HepG2 (cell line): ENCODE results near the gene GFRA4. TPM values are rescaled to one million over a fixed set of nuclear protein-coding genes. Genes with fewer than 3 reads are reported as not detected.

Experiments
- ATF7-NPFF ChIP-seq: sonication (generic); formaldehyde crosslinking; IDR thresholded peaks from 2 replicates; pipeline ENCODE4 v1.8.1; 2023; ENCODE audit warnings: mild to moderate bottlenecking, low read depth, missing genetic modification reagents, moderate library complexity
- CENPT ChIP-seq: sonication (generic); formaldehyde crosslinking; IDR thresholded peaks from 2 replicates; pipeline ENCODE4 v1.8.0; 2022; ENCODE audit warnings: low read depth, mild to moderate bottlenecking, moderate library complexity, missing genetic modification reagents
- EP300 ChIP-seq, 3 experiments: sonication (generic) in 1 of 3; formaldehyde crosslinking in 1 of 3; IDR thresholded peaks; 2 replicates each; pipeline versions ENCODE4 v1.5.1 to v1.6.1; 2011 to 2020; ENCODE audit warnings: low read depth in 2 of 3, low read length in 2 of 3, borderline replicate concordance in 1 of 3, improper control_type of control experiment in 1 of 3, mild to moderate bottlenecking in 1 of 3, missing genetic modification reagents in 1 of 3, moderate library complexity in 1 of 3
- HIC2 ChIP-seq: sonication (generic); formaldehyde crosslinking; IDR thresholded peaks from 2 replicates; pipeline ENCODE4 v1.9.0; 2022; ENCODE audit warnings: low read depth, missing genetic modification reagents
- KDM5B ChIP-seq: sonication (generic); formaldehyde crosslinking; IDR thresholded peaks from 2 replicates; pipeline ENCODE4 v1.4.0; 2020; ENCODE audit warnings: missing genetic modification reagents, mild to moderate bottlenecking, borderline replicate concordance
- NCOA2 ChIP-seq: sonication (generic); formaldehyde crosslinking; IDR thresholded peaks from 2 replicates; pipeline ENCODE4 v1.8.0; 2022; ENCODE audit warnings: inconsistent platforms
- SOX5 ChIP-seq: IDR thresholded peaks from 2 replicates; pipeline ENCODE4 v1.6.1; 2016; ENCODE audit warnings: borderline replicate concordance
- SOX6 ChIP-seq, 2 experiments: fragments of 450-650 bp in 1 of 2; sonication (generic) in 1 of 2; formaldehyde crosslinking in 1 of 2; IDR thresholded peaks; 2 replicates each; pipeline versions ENCODE4 v1.4.0 to v1.6.1; 2017 to 2020; ENCODE audit warnings: antibody characterized with exemption in 1 of 2, mild to moderate bottlenecking in 1 of 2, missing genetic modification reagents in 1 of 2
- TCF7 ChIP-seq: sonication (generic); IDR thresholded peaks from 2 replicates; pipeline ENCODE4 v1.6.1; 2016; ENCODE audit warnings: antibody characterized with exemption, low read depth
- TIGD3 ChIP-seq: sonication (generic); formaldehyde crosslinking; IDR thresholded peaks from 2 replicates; pipeline ENCODE4 v1.5.1; 2020; ENCODE audit warnings: mild to moderate bottlenecking, missing genetic modification reagents, borderline replicate concordance
- ZHX2 ChIP-seq, 2 experiments: sonication (generic) in 1 of 2; formaldehyde crosslinking in 1 of 2; IDR thresholded peaks; 2 replicates each; pipeline versions ENCODE4 v1.6.1 to v1.9.0; 2014 to 2022; ENCODE audit warnings: antibody characterized with exemption in 1 of 2, borderline replicate concordance in 1 of 2, inconsistent platforms in 1 of 2, low read depth in 1 of 2, missing genetic modification reagents in 1 of 2
- ZNF225 ChIP-seq: sonication (generic); formaldehyde crosslinking; IDR thresholded peaks from 2 replicates; pipeline ENCODE4 v1.4.0; 2020; ENCODE audit warnings: mild to moderate bottlenecking, missing genetic modification reagents
- polyA plus RNA-seq, 8 experiments: library from polyadenylated mRNA; depleted of rRNA in 3 of 8; stranded (reverse) in 7 of 8; unstranded in 1 of 8; fragments of >200 nt; fragmentation: Illumina TruSeq in 4 of 8; extraction: Trizol in 4 of 8; gene quantifications; 2 replicates each; pipeline versions ENCODE4 v1.2.1 to v1.2.3, GENCODE V29; 2011 to 2016; ENCODE audit warnings: low read depth in 4 of 8, missing spikeins in 1 of 8, mixed read lengths in 1 of 8; ENCODE audit not compliant: insufficient read depth in 1 of 8
- total RNA-seq, 5 experiments: library from RNA; depleted of rRNA; stranded (reverse); fragments of >200 nt; fragmentation: Illumina TruSeq; extraction: Trizol; gene quantifications; 2 replicates each; pipeline ENCODE4 v1.2.3, GENCODE V29; 2016; ENCODE audit warnings: low read depth in 1 of 5
- TF ChIP-seq, protein P1 (sequence below): sonication (generic); formaldehyde crosslinking; IDR thresholded peaks from 2 replicates; pipeline ENCODE4 v1.4.0; 2020; ENCODE audit warnings: mild to moderate bottlenecking, missing genetic modification reagents, borderline replicate concordance
- TF ChIP-seq, protein P2 (sequence below): sonication (generic); formaldehyde crosslinking; IDR thresholded peaks from 2 replicates; pipeline ENCODE4 v1.8.0; 2022; ENCODE audit warnings: low read depth, missing genetic modification reagents

GFRA4 gene
- total and polyA plus RNA-seq, 2 of the 13 experiments (the other 11 are each of a cell fraction or from before 2014, with no cell fraction given) = not detected

GRCh38 chr20:3622406-3622805, 40.8 kb downstream of the GFRA4 start (continued):
- TF ChIP-seq CENPT (CRISPR knock-in tag) = no peak
- no peak for TF ChIP-seq ZHX2 (IDR thresholded peaks at IDR 0.05; ENCODE audit: low read depth)
- no peak for TF ChIP-seq ZHX2 (CRISPR knock-in tag; IDR thresholded peaks at IDR 0.05; ENCODE audit: borderline replicate concordance)
- TF ChIP-seq, protein P1, sequence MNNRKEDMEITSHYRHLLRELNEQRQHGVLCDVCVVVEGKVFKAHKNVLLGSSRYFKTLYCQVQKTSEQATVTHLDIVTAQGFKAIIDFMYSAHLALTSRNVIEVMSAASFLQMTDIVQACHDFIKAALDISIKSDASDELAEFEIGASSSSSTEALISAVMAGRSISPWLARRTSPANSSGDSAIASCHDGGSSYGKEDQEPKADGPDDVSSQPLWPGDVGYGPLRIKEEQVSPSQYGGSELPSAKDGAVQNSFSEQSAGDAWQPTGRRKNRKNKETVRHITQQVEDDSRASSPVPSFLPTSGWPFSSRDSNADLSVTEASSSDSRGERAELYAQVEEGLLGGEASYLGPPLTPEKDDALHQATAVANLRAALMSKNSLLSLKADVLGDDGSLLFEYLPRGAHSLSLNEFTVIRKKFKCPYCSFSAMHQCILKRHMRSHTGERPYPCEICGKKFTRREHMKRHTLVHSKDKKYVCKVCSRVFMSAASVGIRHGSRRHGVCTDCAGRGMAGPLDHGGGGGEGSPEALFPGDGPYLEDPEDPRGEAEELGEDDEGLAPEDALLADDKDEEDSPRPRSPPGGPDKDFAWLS (CRISPR knock-in tag) = no peak
- TF ChIP-seq ATF7-NPFF (CRISPR knock-in tag) = no peak
- TF ChIP-seq, protein P2, sequence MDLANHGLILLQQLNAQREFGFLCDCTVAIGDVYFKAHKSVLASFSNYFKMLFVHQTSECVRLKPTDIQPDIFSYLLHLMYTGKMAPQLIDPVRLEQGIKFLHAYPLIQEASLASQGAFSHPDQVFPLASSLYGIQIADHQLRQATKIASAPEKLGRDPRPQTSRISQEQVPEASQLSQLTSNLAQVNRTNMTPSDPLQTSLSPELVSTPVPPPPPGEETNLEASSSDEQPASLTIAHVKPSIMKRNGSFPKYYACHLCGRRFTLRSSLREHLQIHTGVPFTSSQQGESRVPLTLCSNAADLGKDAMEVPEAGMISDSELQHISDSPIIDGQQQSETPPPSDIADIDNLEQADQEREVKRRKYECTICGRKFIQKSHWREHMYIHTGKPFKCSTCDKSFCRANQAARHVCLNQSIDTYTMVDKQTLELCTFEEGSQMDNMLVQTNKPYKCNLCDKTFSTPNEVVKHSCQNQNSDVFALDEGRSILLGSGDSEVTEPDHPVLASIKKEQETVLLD (CRISPR knock-in tag) = no peak
- TF ChIP-seq SOX5 (CRISPR knock-in tag) = peak; percentile 61
- no peak for TF ChIP-seq SOX6 (IDR thresholded peaks at IDR 0.05)
- TF ChIP-seq SOX6 (CRISPR knock-in tag; IDR thresholded peaks at IDR 0.05) = peak; percentile 45; the same call in 1 of the 2 replicates
- TF ChIP-seq TCF7 = peak; percentile 48; the same call in 1 of the 2 replicates
- no peak for TF ChIP-seq KDM5B (CRISPR knock-in tag)
- TF ChIP-seq HIC2 = no peak
- 0 out of 4 replicates have a peak, but pooled peaks of 1 of the 2 experiments have one; percentile 12 for TF ChIP-seq EP300 (IDR thresholded peaks at IDR 0.05; ENCODE audit: low read depth in 2 of 2, low read length in 2 of 2)
- no peak for TF ChIP-seq EP300 (CRISPR knock-in tag; IDR thresholded peaks at IDR 0.05; ENCODE audit: borderline replicate concordance)
- no peak for TF ChIP-seq TIGD3 (CRISPR knock-in tag)
- no peak for TF ChIP-seq ZNF225
- no peak for TF ChIP-seq NCOA2 (CRISPR knock-in tag)
